ENCODE results near the gene B4GALNT1.
"Not testable (repeated sequence)": the region's sequence is repeated elsewhere in the genome, so short reads cannot be mapped to it uniquely, and the experiment has no call there.

Gene B4GALNT1

DNA sequence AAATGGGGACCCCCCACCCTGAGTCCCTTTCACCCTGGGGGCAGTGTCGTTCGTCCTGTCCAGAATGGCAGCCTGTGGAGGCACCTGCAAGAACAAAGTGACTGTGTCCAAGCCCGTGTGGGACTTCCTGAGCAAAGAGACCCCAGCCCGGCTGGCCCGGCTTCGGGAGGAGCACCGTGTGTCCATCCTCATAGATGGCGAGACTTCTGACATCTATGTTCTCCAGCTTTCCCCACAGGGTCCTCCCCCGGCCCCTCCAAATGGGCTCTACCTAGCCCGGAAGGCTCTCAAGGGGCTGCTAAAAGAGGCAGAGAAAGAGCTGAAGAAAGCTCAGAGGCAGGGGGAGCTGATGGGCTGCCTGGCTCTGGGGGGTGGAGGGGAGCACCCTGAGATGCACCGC, 26.2 kb downstream of the B4GALNT1 start:
- DNase-seq, result no peak

GRCh38 chr12:57606399-57606798, 26.6 kb downstream of the B4GALNT1 start:
- no peak for DNase-seq

GRCh38 chr12:57605811-57606311, 27.1 kb downstream of the B4GALNT1 start:
- no peak for DNase-seq

GRCh38 chr12:57604992-57605810, 27.8 kb downstream of the B4GALNT1 start:
- DNase-seq, result no peak

DNA sequence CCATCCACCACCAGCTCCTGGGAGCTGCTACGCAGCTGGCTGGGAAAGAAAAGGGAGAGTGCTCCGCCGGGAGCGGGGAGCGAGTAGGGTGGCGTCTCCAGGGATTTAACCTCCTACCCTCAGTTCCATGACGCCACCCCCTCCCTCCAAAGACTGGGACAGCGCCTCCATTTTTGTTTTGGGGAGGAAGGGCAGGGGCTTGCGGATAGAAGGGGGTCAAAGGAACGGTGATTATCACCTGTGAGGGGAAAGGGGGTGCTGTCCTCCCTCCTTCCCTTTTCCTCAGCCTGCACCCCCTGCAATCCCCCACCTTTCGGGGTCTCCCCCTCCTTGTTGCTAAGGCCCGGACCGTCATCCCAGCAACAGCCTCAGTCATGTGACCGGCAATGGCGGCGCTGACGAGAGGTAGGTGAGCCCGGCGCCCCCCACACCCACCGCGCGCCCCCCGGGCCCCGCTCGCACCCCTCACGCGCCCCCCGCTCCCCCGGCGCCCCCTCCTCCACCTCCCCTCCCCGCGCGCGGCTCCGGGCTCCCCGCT, 28.5 kb downstream of the B4GALNT1 start, which contains the start of gene DTX3:
Gene DTX3, plus strand, starts transcription at position 371 of the 538 bp plus-strand sequence. CDS start 1,694 bp downstream, outside the sequence.
- DNase-seq, result peak; percentile 43

DNA sequence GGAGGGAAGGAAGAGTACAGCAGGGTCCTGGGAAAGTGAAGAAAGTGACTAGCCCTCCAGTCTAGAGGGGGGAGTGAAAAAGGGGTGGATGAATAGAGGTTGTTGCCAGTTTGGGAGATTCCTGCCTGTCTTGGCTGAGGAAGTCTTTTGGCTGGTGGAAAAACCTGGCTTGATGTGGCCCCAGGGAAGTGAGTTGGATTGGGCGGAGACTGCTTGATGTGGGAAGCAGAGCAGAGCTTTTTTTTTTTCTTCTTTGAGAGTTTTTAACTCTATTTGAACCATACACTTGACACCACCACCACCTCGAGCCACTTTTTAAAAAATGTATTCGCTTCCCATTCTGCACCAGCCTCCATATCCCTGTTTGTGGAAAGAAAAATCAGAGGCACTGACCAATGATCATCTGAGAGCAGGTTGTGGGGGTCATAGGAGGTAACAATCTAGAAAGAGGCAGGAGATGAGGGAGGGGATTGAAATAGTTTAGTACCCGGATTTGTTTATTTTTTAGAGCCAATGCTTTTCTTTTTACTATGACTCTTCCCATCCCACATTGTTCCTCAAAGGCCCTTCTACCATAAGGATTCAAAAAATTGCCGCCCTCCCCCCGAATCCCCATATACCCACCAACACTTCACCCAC, 29.1 kb downstream of the B4GALNT1 start:
- DNase-seq, result no peak

- no peak for DNase-seq
Measured at GRCh38 chr12:57603324-57603723, 29.7 kb downstream of the B4GALNT1 start.

DNA sequence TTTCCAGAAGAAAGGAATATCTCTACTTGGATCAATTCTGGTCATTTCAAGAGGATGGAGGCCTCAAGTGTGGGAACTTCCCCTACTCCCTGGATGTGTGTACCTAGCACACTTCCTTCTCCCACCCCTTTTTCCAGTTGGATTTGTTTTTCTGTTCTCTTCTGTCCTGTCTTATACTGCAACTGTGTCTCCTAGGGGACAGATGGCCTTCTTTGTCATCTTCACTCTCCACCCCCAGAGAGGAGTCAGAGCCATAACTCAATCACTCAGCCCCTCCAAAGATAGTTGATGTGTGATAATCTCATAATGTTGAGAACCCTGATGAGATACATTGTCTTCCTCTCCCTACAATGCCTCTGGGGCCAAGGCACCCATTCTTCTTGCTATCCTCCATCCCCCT, 30.5 kb downstream of the B4GALNT1 start:
- no peak for DNase-seq

DNA sequence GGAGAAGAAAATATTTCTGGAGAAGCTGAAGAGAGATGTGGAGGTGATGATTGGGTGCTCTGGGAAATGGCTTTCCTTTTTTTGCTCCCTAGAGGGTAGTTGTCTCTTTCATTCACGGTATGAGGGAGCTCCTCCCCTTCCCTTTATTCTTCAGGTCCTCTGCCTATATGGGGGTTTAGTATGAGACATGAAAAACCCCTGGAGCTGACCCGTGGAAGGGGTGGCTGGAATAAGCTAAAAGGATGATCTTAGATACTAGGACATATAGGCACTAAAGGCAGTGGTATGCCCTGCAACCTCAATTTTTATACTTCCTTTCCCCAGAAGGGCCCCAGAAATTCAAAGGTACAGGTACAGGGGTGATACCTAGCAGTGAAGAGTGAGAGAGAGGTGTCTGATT, 32.6 kb downstream of the B4GALNT1 start:
- no peak for DNase-seq

- DNase-seq, result no peak
Measured at GRCh38 chr12:57593187-57593586, 39.8 kb downstream of the B4GALNT1 start.

GRCh38 chr12:57592551-57593165, 40.3 kb downstream of the B4GALNT1 start:
- no peak for DNase-seq

GRCh38 chr12:57591782-57592325, 41.1 kb downstream of the B4GALNT1 start:
- DNase-seq, result no peak

DNA sequence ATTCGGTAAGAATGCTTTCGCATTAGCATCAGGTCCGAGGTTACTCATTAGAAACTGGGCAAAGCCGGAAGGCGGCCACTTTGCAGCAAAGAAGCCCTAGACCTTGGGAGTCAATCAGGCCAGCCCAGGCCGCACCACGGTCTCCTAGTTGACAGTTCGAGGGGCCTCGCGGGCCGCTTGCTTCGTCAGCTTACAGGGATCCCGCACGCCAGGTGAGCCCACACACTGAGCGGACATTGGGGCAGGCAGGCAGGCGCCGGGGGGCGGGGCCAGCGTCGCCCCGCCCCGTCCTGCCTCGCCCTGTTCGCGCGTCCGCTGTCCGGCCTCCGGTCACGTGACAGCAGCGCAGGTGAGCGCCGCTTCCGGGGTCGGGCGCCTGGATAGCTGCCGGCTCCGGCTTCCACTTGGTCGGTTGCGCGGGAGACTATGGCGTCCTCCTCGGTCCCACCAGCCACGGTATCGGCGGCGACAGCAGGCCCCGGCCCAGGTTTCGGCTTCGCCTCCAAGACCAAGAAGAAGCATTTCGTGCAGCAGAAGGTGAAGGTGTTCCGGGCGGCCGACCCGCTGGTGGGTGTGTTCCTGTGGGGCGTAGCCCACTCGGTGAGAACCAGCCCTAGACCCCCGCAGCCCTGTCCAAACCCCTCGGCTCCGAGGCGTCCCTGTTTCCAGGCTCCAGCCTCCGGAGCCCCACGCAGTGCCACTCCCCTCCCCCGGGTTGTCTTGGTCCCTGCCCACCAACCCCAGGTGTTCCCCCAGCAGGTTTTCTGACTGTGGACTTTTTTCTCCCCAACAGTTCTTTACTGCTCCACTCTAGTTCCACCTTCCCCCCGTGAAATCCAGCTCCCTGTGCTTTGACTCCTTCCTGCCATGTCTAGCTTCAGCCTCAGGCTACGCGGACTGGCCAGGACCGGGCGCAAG, 41.9 kb downstream of the B4GALNT1 start, which contains the start of gene PIP4K2C:
Gene PIP4K2C, plus strand, starts transcription at position 329 of the 918 bp plus-strand sequence. Its CDS starts 98 bp downstream, at position 427.
- DNase-seq, result peak; percentile 76

GRCh38 chr12:57590479-57590863, 42.5 kb downstream of the B4GALNT1 start:
- DNase-seq, result no peak

- not testable (repeated sequence) for DNase-seq
Measured at GRCh38 chr12:57588951-57589610, 43.9 kb downstream of the B4GALNT1 start.

GRCh38 chr12:57586832-57587429, 46.1 kb downstream of the B4GALNT1 start:
- DNase-seq, result no peak

DNA sequence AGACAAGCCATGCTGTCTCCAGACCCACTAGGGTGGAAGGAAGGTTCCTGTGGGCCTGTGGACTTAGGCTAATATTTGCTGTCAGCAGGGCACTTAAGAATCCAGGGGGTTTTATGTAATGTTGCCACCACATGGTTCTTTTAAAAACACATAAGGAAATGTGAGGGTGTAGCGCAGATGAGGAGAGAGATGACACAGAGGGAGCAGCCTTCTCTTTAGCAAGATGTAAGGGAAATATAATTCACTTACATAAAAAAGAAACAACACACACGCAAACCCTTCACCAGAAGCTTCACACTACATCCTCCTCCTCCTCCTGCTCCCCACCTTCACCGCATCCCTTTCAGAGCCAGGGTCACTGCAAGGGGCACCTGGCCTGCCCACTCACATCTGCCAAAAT, 46.9 kb downstream of the B4GALNT1 start:
- no peak for DNase-seq

DNA sequence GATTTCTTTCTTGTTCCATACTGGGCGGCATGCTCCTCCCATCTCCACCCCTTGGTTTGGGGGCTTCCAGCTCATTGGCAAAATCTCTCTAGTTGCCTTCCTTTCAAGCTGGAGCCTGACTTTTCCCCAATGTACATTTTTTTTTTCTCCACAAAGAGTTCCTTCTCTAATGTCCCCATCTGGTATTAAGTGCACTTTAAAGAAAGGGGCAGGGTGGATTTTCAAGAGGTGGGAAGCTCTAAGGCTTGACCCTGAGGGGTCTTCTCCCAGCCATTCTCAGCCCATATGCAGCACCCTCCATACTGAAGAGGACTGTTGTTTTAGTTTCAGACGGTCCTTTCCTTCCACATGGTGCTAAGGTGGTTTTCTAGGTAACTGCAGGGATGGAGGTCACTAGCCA, 47.8 kb downstream of the B4GALNT1 start:
- no peak for DNase-seq

- DNase-seq, result no peak
Measured at GRCh38 chr12:57584690-57585089, 48.3 kb downstream of the B4GALNT1 start.

- no peak for DNase-seq
Measured at GRCh38 chr12:57584050-57584449, 49.0 kb downstream of the B4GALNT1 start.

Data from NCI-H1105 (cell line).